ENCODE results near the gene NR1D2. TPM values are rescaled to one million over a fixed set of nuclear protein-coding genes. Genes with fewer than 3 reads are reported as not detected.

The NR1D2 gene
- total and polyA plus RNA-seq, 2 experiments from 2014 or later: 6.6 to 20.7 TPM

DNA sequence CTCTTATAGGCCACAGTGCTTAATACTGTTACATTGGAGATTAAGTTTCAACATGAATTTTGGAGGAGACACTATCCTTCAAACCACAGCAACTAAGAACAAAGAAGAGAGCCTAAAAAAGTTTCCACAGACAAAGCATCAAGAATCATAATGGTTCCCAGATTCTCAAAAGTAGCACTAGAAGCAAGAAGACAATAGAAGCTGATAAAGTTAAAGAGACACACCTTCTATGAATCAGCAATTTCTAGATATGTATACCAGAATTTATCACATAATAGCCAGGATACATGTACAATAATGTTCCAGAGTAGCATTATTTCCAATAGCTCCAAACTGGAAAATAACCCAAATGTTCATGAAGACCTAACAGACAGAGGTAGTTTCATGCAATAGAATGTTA is 40.5 kb upstream of the NR1D2 start:
- Histone ChIP-seq H3K4me1 (ENCODE audit: insufficient read depth) (no peaks in the 10 kb centered on the region), H3F3A (replicated peaks; ENCODE audit: low read depth) (no peaks in the 10 kb centered on the region), H3K36me3 (ENCODE audit: insufficient read depth) (peaks cover 7% of the 10 kb centered on the region; the same call in 1 of the 2 replicates), H3K79me2 (replicated peaks; ENCODE audit: insufficient read depth) (no peaks in the 10 kb centered on the region), H3K27ac (ENCODE audit: low read depth) (no peak overlapping the region), H3K4me3 (no peak overlapping the region), H2AFZ (no peak overlapping the region), H3K27me3 (ENCODE audit: insufficient read depth) (no peaks in the 10 kb centered on the region), H3K4me2 (no peak overlapping the region), H3K9me2 (ENCODE audit: insufficient read depth) (no peaks in the 10 kb centered on the region), H4K20me1 (replicated peaks; ENCODE audit: insufficient read depth) (peaks cover 6% of the 10 kb centered on the region; the same call in 1 of the 2 replicates)
- no peak overlapping the region for H3K4me3 Mint-ChIP-seq
- no peak for ATAC-seq
- TF ChIP-seq CREB1 (CRISPR knock-in tag; IDR thresholded peaks at IDR 0.05; ENCODE audit: low read depth) (no peak), JUNB (IDR thresholded peaks at IDR 0.05; ENCODE audit: unreplicated experiment) (no peak)
- peaks cover 1% of the 10 kb centered on the region for H3K27me3 Mint-ChIP-seq (ENCODE audit: insufficient read depth, low read depth, poor library complexity)
- peaks cover 3% of the 10 kb centered on the region for H3K9me3 Mint-ChIP-seq
- H3K36me3 Mint-ChIP-seq (ENCODE audit: low read depth): peaks cover 57% of the 10 kb centered on the region
- H3K27ac Mint-ChIP-seq: no peak overlapping the region
- no peak for DNase-seq (ENCODE audit: low spot score)
- H3K4me1 Mint-ChIP-seq: no peaks in the 10 kb centered on the region; the same call in 2 of the 3 replicates

DNA sequence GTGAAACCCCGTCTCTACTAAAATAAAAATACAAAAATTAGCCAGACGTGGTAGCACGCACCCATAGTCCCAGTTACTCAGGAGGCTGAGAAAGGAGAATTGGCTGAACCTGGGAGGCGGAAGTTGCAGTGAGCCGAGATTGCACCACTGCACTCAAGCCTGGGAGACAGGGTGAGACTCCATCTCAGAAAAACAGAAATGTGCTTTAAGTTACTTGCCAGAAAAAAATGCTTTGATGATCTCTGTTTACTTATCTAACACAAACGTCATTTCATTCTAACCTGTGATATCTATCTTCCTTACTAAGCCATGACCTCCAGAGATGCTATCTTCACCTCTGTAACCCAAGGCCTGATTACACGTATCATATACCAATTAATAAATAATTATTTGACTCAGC is 35.7 kb upstream of the NR1D2 start:
- Mint-ChIP-seq H3K4me1 (no peaks in the 10 kb centered on the region; the same call in 2 of the 3 replicates), H3K36me3 (ENCODE audit: low read depth) (peaks cover 30% of the 10 kb centered on the region), H3K9me3 (no peaks in the 10 kb centered on the region), H3K4me3 (no peak overlapping the region), H3K27ac (no peak overlapping the region), H3K27me3 (ENCODE audit: insufficient read depth, low read depth, poor library complexity) (no peaks in the 10 kb centered on the region)
- H3K4me1 ChIP-seq (ENCODE audit: insufficient read depth): no peaks in the 10 kb centered on the region
- no peak for ATAC-seq
- H3K4me2 ChIP-seq: no peak overlapping the region
- H3K4me3 ChIP-seq: no peak overlapping the region
- H3K27ac ChIP-seq (ENCODE audit: low read depth): no peak overlapping the region
- no peak overlapping the region for H2AFZ ChIP-seq
- H3F3A ChIP-seq (replicated peaks; ENCODE audit: low read depth): no peaks in the 10 kb centered on the region
- peaks cover 4% of the 10 kb centered on the region; the same call in 1 of the 2 replicates for H3K36me3 ChIP-seq (ENCODE audit: insufficient read depth)
- peaks cover 38% of the 10 kb centered on the region for H3K79me2 ChIP-seq (replicated peaks; ENCODE audit: insufficient read depth)
- H3K27me3 ChIP-seq (ENCODE audit: insufficient read depth): no peaks in the 10 kb centered on the region
- no peaks in the 10 kb centered on the region for H3K9me2 ChIP-seq (ENCODE audit: insufficient read depth)
- H4K20me1 ChIP-seq (replicated peaks; ENCODE audit: insufficient read depth): no peaks in the 10 kb centered on the region; the same call in 1 of the 2 replicates
- no peak for DNase-seq (ENCODE audit: low spot score)
- no peak for TF ChIP-seq NANOG (IDR thresholded peaks at IDR 0.05; ENCODE audit: borderline replicate concordance)
- no peak for TF ChIP-seq ZNF331 (CRISPR knock-in tag; IDR thresholded peaks at IDR 0.05; ENCODE audit: low read depth)
- TF ChIP-seq ZNF114 (CRISPR knock-in tag; IDR thresholded peaks at IDR 0.05): no peak
- TF ChIP-seq EZH2phosphoT487 (IDR thresholded peaks at IDR 0.05; ENCODE audit: unreplicated experiment): no peak
- TF ChIP-seq REST (IDR thresholded peaks at IDR 0.05; ENCODE audit: unreplicated experiment): no peak
- TF ChIP-seq CTCF (conservative IDR thresholded peaks at IDR 0.05; ENCODE audit: low read depth in 2 of 2): no peak
- no peak for TF ChIP-seq CREB1 (CRISPR knock-in tag; IDR thresholded peaks at IDR 0.05; ENCODE audit: low read depth)
- no peak for TF ChIP-seq JUNB (IDR thresholded peaks at IDR 0.05; ENCODE audit: unreplicated experiment)
- no peak for TF ChIP-seq STAT1 (IDR thresholded peaks at IDR 0.05; ENCODE audit: unreplicated experiment)
- TF ChIP-seq, protein P1, sequence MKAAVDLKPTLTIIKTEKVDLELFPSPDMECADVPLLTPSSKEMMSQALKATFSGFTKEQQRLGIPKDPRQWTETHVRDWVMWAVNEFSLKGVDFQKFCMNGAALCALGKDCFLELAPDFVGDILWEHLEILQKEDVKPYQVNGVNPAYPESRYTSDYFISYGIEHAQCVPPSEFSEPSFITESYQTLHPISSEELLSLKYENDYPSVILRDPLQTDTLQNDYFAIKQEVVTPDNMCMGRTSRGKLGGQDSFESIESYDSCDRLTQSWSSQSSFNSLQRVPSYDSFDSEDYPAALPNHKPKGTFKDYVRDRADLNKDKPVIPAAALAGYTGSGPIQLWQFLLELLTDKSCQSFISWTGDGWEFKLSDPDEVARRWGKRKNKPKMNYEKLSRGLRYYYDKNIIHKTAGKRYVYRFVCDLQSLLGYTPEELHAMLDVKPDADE (IDR thresholded peaks at IDR 0.05): no peak
- TF ChIP-seq POLR2AphosphoS5 (IDR thresholded peaks at IDR 0.05; ENCODE audit: low read depth): no peak
